ENCODE data around the gene KRTAP16-1.
"Not testable (repeated sequence)": the region's sequence is repeated elsewhere in the genome, so short reads cannot be mapped to it uniquely, and the experiment has no call there.

Gene KRTAP16-1

GRCh38 chr17:41287050-41287449 is 22.1 kb downstream of the KRTAP16-1 start:
- no peak for TF ChIP-seq CTCF (IDR thresholded peaks at IDR 0.05)

- no peak for TF ChIP-seq CTCF (IDR thresholded peaks at IDR 0.05)
Measured at GRCh38 chr17:41284546-41284945, 24.6 kb downstream of the KRTAP16-1 start.

- TF ChIP-seq CTCF (IDR thresholded peaks at IDR 0.05): no peak
Measured at GRCh38 chr17:41284043-41284442, 25.1 kb downstream of the KRTAP16-1 start.

- TF ChIP-seq CTCF (IDR thresholded peaks at IDR 0.05): no peak
Measured at GRCh38 chr17:41278176-41278955, 30.7 kb downstream of the KRTAP16-1 start.

- TF ChIP-seq CTCF (IDR thresholded peaks at IDR 0.05): not testable (repeated sequence)
Measured at GRCh38 chr17:41275648-41276190, 33.4 kb downstream of the KRTAP16-1 start, which contains the start of gene KRTAP9-7. Gene KRTAP9-7, plus strand, starts transcription at chr17:41275698. Its CDS starts 0 bp downstream, at chr17:41275698.

- no peak for TF ChIP-seq CTCF (IDR thresholded peaks at IDR 0.05)
Measured at GRCh38 chr17:41271858-41272257, 37.3 kb downstream of the KRTAP16-1 start.

- TF ChIP-seq CTCF (IDR thresholded peaks at IDR 0.05): no peak
Measured at GRCh38 chr17:41267711-41268110, 41.4 kb downstream of the KRTAP16-1 start.

Data from LNCAP (cell line).